Embryonic facial prominence (tissue), 1 donor: ENCODE measurements around the gene ZNF667.

Experiments used
- DNase-seq: peaks from one replicate; pipeline ENCODE4 v3.0.0-alpha.2; 2016; ENCODE audit errors: extremely low spot score

ZNF667 gene

GRCh38 chr19:56476651-56477428 lies at the start of gene ZNF667:
ZNF667 (minus strand) TSS chr19:56477345; CDS start chr19:56462370, 14,975 bp downstream.
- DNase-seq = peak; percentile 74

GRCh38 chr19:56525214-56525860 lies 48.2 kb upstream of the ZNF667 start:
- no peak for DNase-seq

GRCh38 chr19:56508290-56508778 lies 31.2 kb upstream of the ZNF667 start:
- DNase-seq = no peak

GRCh38 chr19:56507446-56508289 lies 30.5 kb upstream of the ZNF667 start, which contains the start of gene ZNF471:
ZNF471 (plus strand) TSS chr19:56507855; CDS start chr19:56511572, 3,717 bp downstream.
- DNase-seq = peak; percentile 99

- no peak for DNase-seq
Observed at GRCh38 chr19:56504581-56504980, 27.4 kb upstream of the ZNF667 start.

GRCh38 chr19:56491399-56491798 lies 14.3 kb upstream of the ZNF667 start:
- DNase-seq = no peak

- peak; percentile 78 for DNase-seq
Observed at GRCh38 chr19:56477429-56478338, 539 bp upstream of the ZNF667 start.

- DNase-seq = no peak
Observed at GRCh38 chr19:56476093-56476492, 1.1 kb downstream of the ZNF667 start.

GRCh38 chr19:56474308-56474707 lies 2.8 kb downstream of the ZNF667 start:
- no peak for DNase-seq

GRCh38 chr19:56441206-56441792 lies 35.8 kb downstream of the ZNF667 start:
- no peak for DNase-seq

- DNase-seq = no peak
Observed at GRCh38 chr19:56423985-56424353, 53.2 kb downstream of the ZNF667 start.

GRCh38 chr19:56423276-56423984 lies 53.7 kb downstream of the ZNF667 start:
- no peak for DNase-seq

- no peak for DNase-seq
Observed at GRCh38 chr19:56405062-56405461, 72.1 kb downstream of the ZNF667 start.

GRCh38 chr19:56404705-56405056 lies 72.5 kb downstream of the ZNF667 start:
- no peak for DNase-seq

- peak; percentile 66 for DNase-seq
Observed at GRCh38 chr19:56403764-56404704, 73.1 kb downstream of the ZNF667 start, which contains the start of gene ZNF583. ZNF583 (plus strand) TSS chr19:56404332; CDS start chr19:56407115, 2,783 bp downstream.

- no peak for DNase-seq
Observed at GRCh38 chr19:56403261-56403660, 73.9 kb downstream of the ZNF667 start.

- no peak for DNase-seq
Observed at GRCh38 chr19:56400485-56400884, 76.7 kb downstream of the ZNF667 start.

GRCh38 chr19:56398809-56399208 lies 78.3 kb downstream of the ZNF667 start:
- DNase-seq = no peak
